Measurements from ENCODE around the gene HNRNPA2B1. TPM values are rescaled to one million over a fixed set of nuclear protein-coding genes. Genes with fewer than 3 reads are reported as not detected.
A peak's percentile ranks its signal among the peaks of the same experiment; 100 is the strongest.

The HNRNPA2B1 gene
- total RNA-seq, 2 donors from 2014 or later: 824 to 1,096 TPM

DNA sequence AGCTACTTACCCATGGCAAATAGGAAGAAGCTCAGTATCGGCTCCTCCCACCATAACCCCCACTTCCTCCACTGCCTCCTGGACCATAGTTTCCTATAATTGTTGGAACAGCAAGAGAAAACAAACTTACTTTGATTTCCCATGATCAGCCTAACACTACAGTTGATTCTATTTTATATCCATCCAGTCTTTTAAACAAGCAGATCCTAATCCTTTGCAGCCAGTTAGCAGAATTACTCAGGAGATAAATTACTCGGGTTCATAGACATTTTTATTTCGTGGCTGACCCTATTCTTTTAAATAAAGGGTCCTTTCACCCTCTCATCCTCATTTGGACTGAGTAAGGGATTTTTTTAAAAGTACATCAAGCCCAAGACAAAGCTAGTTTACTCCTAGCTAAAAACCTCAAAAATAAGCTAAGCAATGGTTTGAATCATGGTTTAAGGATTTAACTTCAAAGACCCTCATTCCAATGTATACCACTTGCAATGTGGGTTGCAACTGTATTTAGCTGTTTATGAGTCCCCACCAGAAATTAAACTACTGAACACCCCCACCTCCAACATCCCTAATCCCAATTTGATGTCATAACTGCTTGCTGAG lies 8.0 kb downstream of the HNRNPA2B1 start:
- Mint-ChIP-seq H3K4me1 (ENCODE audit: low read depth in 2 of 2) (peaks cover 77 to 92% of the 10 kb centered on the region in 2 donors), H3K36me3 (peaks cover 78% of the 10 kb centered on the region), H3K9me3 (no peaks in the 10 kb centered on the region), H3K27me3 (no peaks in the 10 kb centered on the region), H3K4me3 (peak overlapping the region; percentile 86), H3K27ac (peak overlapping the region; percentile 100)
- ATAC-seq (no peak), DNase-seq (ENCODE audit: low spot score) (no peak)

DNA sequence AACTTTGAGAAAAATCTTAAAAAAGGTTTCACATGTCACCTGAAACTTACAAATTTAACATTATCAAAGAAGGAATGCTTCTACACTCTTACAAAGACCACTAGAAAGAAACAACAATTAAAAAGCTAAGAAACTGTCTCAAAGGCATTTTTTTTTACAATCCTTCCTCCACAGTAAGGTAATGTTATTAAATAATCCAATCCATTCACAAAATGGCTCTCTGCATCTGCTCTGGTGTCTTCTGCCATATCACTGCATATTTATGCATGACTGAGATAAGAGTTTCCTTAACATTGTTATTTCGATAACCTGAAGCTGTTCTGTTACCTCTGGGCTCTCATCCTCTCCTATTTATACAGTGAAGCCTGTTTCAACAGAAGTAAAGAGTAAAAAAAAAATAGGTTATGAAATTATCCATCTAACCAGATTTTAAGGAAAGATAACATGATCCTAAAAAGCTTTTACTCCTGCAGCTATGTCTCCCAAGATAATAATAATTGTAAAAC lies 8.5 kb downstream of the HNRNPA2B1 start:
- Mint-ChIP-seq H3K27me3 (no peaks in the 10 kb centered on the region), H3K27ac (peak overlapping the region; percentile 100), H3K9me3 (no peaks in the 10 kb centered on the region), H3K36me3 (peaks cover 72% of the 10 kb centered on the region), H3K4me3 (peak overlapping the region; percentile 86), H3K4me1 (ENCODE audit: low read depth in 2 of 2) (peaks cover 79 to 92% of the 10 kb centered on the region in 2 donors)
- ATAC-seq: no peak
- no peak for DNase-seq (ENCODE audit: low spot score)

DNA sequence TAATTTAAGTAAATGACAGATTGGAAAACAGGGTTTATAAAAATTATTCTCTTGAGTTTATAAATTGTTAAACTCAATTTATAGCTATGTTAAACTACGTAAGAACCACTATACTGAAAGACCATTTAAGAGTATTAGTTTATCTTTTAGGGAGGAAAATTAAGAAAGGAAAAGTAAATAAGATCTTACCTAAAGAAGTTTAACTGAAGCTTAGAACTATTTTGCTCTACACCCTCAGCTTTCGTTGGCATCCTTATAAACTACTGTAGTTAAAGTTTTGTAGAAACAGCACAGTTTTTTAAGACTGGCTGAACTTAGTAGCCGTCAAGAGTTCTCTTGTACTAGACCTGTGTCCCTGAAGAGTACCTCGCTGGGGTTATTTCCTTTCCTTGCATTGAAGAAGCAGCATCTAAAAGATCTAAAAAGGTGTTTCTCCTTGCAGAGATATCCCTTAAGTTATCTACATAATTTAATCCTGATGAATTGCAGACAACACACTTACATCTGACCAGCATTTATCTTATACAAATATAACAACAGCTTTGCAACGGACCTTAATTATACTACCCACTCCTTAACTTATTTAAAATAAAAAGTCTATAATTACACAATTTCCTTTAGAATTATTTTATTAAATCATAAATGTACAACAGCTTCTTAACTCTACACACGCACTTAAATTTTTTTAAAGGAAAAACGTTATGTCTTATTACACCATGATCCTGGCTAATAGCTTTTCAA lies 9.1 kb downstream of the HNRNPA2B1 start:
- H3K36me3 Mint-ChIP-seq: peaks cover 66% of the 10 kb centered on the region
- no peaks in the 10 kb centered on the region for H3K27me3 Mint-ChIP-seq
- H3K4me1 Mint-ChIP-seq (ENCODE audit: low read depth in 2 of 2): peaks cover 79 to 91% of the 10 kb centered on the region in 2 donors
- H3K27ac Mint-ChIP-seq: peak overlapping the region; percentile 100
- no peaks in the 10 kb centered on the region for H3K9me3 Mint-ChIP-seq
- DNase-seq (ENCODE audit: low spot score) (no peak), ATAC-seq (no peak)
- peak overlapping the region; percentile 86 for H3K4me3 Mint-ChIP-seq

DNA sequence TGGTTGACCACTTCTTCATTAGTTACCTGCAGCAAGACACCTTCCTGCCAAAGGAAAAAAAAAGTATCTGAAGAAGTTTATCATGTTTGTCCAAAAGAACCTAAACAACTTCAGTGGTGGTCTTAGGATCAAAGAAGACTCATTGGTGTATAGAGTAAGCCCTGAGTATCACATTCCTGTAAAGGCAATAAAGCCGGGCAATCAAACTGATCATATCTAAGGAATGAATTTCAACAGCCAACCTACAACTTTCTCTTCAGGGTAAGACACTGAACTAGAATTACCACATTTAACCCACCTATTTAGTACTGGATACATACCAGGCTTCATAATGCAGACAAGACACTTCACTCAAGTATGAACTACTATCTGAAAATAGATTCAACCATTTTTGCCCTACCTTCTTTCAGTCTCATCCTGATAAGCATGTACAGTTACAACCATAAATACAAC lies 10.1 kb downstream of the HNRNPA2B1 start:
- Mint-ChIP-seq H3K4me1 (ENCODE audit: low read depth in 2 of 2) (peaks cover 77 to 89% of the 10 kb centered on the region in 2 donors), H3K27ac (peak overlapping the region; percentile 80 to 86), H3K27me3 (no peaks in the 10 kb centered on the region), H3K9me3 (peaks cover under 1% of the 10 kb centered on the region), H3K4me3 (peak overlapping the region; percentile 45), H3K36me3 (peaks cover 60% of the 10 kb centered on the region)
- DNase-seq (ENCODE audit: low spot score) (no peak), ATAC-seq (no peak)

DNA sequence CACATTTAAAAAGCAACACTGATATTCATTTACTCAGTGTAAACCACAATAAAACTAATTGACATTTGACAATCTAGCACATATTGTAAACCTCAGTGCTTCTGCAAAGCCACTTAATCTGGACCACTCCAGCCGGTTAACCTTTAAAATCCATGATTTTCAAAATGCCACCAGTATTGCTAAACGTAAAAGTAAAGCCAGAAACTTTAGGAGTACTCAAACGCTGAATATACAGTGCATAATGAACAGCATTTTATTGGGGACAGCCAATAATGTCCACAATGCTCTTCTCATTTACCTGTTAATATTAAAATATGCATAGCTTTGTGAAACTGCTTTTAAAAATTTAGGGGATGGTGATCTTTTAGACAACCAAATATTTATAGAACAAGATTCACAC lies 10.8 kb downstream of the HNRNPA2B1 start:
- H3K27ac Mint-ChIP-seq: peak overlapping the region; percentile 80 to 86
- ATAC-seq: no peak
- H3K36me3 Mint-ChIP-seq: peaks cover 63% of the 10 kb centered on the region
- H3K9me3 Mint-ChIP-seq: peaks cover 3% of the 10 kb centered on the region
- H3K27me3 Mint-ChIP-seq: no peaks in the 10 kb centered on the region
- H3K4me3 Mint-ChIP-seq: no peak overlapping the region
- peaks cover 79 to 91% of the 10 kb centered on the region in 2 donors for H3K4me1 Mint-ChIP-seq (ENCODE audit: low read depth in 2 of 2)
- no peak for DNase-seq (ENCODE audit: low spot score)

DNA sequence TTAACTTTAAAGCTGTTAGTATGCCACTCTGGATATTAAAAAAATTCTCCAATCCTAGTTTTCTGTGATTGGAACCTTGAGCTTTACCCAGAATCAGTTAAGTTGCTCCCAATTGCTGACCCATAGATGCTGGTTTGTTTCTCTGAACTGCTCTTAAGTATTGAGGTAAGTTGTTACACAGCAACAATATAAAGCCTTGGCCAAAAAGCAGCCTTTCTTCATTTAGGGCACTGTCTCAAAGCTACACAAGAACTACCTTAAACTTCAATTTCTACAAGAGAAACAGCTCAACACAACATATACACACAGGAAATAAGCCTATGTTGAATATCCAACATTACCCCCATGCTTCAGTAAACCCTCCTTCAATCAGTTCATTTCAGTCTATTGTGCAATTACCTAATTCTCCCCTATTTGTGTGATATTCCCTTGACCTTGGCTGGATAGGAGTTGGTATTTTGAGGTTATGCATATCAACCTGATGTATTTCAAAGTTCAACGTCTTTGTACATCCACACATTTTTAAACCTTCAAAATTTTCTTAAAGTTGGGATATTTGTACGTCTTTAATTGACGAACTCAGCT lies 11.5 kb downstream of the HNRNPA2B1 start:
- no peaks in the 10 kb centered on the region for H3K27me3 Mint-ChIP-seq
- H3K9me3 Mint-ChIP-seq: peaks cover 3% of the 10 kb centered on the region
- DNase-seq (ENCODE audit: low spot score) (no peak), ATAC-seq (no peak)
- no peak overlapping the region for H3K4me3 Mint-ChIP-seq
- peak overlapping the region; percentile 80 to 86 for H3K27ac Mint-ChIP-seq
- peaks cover 79 to 86% of the 10 kb centered on the region in 2 donors for H3K4me1 Mint-ChIP-seq (ENCODE audit: low read depth in 2 of 2)
- H3K36me3 Mint-ChIP-seq: peaks cover 62% of the 10 kb centered on the region

DNA sequence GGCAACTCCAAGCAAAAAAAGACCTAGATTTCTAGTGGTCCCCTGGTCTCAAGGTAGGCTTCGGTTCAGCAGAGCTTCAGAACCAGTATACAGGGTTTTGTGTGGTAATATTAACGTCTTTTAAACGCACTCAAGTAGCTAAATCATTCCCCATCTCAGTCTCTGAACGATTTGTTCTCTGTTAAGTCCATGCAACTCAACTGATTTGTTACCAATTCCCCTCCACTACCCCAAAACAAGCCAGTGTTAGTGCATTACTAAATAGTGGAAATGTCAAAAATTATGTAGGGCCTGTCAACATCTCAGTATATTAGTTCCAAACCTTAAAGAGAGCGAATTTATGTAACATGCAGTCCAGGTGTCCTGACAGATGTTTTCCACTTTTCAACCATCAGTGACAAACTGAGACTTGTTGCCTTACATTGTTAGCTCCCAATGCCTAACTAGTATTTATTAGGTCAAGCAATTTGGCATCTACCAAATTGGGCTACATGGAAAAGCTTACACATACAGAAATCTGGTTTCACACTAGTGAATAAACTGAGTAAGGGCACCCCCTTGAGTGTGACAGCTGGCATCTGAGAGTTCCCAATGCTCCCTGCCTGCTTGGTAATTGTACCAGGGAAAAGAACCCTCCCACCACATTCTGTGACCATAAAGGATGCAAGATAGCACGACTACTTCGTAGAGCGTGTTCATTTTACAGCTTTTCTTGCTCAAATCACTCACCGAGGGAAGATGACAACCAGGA lies 12.2 kb downstream of the HNRNPA2B1 start:
- DNase-seq (ENCODE audit: low spot score) (no peak), ATAC-seq (peak in 1 of 2 donors; percentile 28)
- Mint-ChIP-seq H3K4me3 (peak overlapping the region; percentile 15), H3K36me3 (peaks cover 61% of the 10 kb centered on the region), H3K4me1 (ENCODE audit: low read depth in 2 of 2) (peaks cover 78 to 84% of the 10 kb centered on the region in 2 donors), H3K9me3 (peaks cover 3% of the 10 kb centered on the region), H3K27me3 (no peaks in the 10 kb centered on the region), H3K27ac (peak overlapping the region; percentile 80 to 86)

DNA sequence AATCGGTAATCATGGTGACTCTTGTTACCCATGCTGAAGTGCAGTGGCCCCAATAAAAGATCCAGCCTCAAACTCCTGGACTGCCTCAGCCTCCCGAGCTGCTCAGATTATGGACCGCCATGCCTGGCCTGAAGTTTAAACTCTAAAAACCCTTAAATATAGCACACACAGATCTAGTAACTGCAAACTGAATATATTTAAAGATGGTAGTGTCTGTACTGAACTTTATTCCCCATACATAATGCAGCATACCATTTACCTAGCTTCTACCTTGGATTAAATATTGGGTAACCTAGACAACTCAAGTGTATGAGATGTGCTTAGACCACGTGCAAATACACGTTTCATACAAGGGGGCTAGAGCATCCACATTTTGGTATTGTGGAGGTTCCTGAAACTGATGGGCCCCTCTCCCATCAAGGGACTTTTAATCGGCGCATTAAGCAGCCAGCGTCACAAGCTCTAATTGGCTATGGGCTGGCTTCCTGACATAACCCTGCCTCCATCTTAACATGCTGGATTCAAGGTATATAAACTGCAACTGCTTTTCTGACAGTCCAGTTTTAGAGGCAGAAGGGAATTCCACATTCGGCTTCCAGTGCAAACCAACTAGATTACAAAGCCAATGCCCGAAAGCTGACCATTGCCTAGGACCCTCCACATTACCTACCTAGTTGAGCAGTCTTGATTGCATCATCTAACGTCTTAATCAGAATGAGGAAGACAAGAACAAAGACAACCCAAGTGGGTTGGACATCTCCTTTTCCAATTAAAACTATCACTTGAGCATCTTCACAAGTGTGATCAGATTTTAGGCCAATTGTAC lies 13.0 kb downstream of the HNRNPA2B1 start:
- H3K4me1 Mint-ChIP-seq (ENCODE audit: low read depth in 2 of 2): peaks cover 73 to 77% of the 10 kb centered on the region in 2 donors
- peak overlapping the region; percentile 27 for H3K4me3 Mint-ChIP-seq

DNA sequence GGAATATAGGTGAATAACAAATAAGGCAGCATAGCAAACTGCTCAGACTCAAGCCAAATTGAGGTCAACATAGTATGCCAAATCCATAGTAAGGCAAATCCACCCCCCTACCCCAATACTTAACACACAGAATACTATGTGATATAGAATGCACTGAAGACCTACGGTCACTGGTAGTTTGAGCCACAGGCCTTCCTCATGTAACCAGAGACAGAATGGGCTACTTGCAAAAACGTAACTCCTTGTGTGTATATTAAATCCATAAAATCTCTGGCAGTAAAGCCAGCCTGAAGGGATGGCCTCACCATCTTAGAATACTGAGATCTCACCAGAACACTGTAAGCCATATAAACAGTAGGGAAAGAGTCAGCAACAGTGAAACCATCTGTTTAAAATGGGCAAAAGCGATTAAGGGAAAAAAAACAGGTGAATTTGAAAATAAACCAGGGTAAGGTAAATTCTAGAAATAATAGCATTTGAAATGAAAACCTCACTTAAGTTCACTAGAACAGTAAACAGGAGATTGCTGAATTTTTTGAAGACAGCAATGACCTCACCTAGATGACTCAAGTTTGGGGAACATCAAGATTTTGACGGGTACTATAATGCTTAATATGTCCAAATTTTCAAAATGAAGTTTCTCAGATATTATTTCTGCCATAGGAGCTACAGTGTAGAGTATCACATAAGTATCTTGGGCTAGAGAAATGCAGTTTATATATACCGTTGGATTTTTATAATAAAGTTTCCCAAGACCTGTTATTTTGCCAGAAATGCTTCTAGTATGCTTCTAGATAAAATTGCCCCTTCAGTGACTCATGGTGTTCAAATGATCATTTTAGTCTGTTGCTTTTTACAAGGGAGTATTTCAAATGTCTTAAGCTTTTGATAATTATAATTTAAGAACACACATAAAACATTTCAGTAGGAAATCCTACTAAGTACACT lies 13.9 kb downstream of the HNRNPA2B1 start:
- H3K36me3 Mint-ChIP-seq: peaks cover 44% of the 10 kb centered on the region
- peak overlapping the region; percentile 4 for H3K4me3 Mint-ChIP-seq
- peak overlapping the region; percentile 80 to 86 for H3K27ac Mint-ChIP-seq
- H3K9me3 Mint-ChIP-seq: peaks cover 3% of the 10 kb centered on the region
- DNase-seq (ENCODE audit: low spot score) (no peak), ATAC-seq (peak in 1 of 2 donors; percentile 17)
- peaks cover 68 to 71% of the 10 kb centered on the region in 2 donors for H3K4me1 Mint-ChIP-seq (ENCODE audit: low read depth in 2 of 2)
- no peaks in the 10 kb centered on the region for H3K27me3 Mint-ChIP-seq

More for the DNA sequence above, 13.0 kb downstream of the HNRNPA2B1 start:
- Mint-ChIP-seq H3K9me3 (peaks cover 3% of the 10 kb centered on the region), H3K36me3 (peaks cover 53% of the 10 kb centered on the region), H3K27me3 (no peaks in the 10 kb centered on the region), H3K27ac (peak overlapping the region; percentile 80 to 86)
- peak; percentile 46 to 58 for ATAC-seq
- DNase-seq (ENCODE audit: low spot score): no peak

DNA sequence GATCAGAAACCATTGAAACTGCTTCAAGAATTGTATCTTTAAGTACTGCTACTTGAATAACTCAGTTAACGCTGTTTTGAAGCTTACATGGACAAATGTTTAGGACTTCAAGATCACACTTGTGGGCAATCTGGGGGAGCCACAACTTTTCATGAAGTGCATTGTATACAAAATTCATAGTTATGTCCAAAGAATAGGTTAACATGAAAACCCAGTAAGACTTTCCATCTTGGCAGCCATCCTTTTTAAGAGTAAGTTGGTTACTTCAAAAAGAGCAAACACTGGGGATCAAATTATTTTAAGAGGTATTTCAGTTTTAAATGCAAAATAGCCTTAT lies 14.7 kb downstream of the HNRNPA2B1 start:
- H3K4me1 Mint-ChIP-seq (ENCODE audit: low read depth in 2 of 2): peaks cover 69 to 73% of the 10 kb centered on the region in 2 donors
- H3K27me3 Mint-ChIP-seq: no peaks in the 10 kb centered on the region
- no peak for DNase-seq (ENCODE audit: low spot score)
- H3K9me3 Mint-ChIP-seq: peaks cover 3% of the 10 kb centered on the region
- peak overlapping the region; percentile 38 for H3K4me3 Mint-ChIP-seq
- no peak for ATAC-seq
- H3K27ac Mint-ChIP-seq: peak overlapping the region; percentile 80 to 86
- H3K36me3 Mint-ChIP-seq: peaks cover 42% of the 10 kb centered on the region

DNA sequence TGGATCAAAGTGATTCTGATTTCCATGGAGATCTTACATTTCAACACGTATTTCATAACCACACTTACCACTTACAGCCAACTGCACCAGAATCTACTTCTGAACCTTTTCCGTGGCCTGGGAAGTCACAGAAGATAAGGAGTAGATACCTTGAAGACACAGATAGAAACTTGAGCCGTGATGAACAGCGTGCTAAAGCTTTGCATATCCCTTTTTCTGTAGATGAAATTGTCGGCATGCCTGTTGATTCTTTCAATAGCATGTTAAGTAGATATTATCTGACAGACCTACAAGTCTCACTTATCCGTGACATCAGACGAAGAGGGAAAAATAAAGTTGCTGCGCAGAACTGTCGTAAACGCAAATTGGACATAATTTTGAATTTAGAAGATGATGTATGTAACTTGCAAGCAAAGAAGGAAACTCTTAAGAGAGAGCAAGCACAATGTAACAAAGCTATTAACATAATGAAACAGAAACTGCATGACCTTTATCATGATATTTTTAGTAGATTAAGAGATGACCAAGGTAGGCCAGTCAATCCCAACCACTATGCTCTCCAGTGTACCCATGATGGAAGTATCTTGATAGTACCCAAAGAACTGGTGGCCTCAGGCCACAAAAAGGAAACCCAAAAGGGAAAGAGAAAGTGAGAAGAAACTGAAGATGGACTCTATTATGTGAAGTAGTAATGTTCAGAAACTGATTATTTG lies 15.3 kb downstream of the HNRNPA2B1 start:
- Mint-ChIP-seq H3K4me3 (peak overlapping the region; percentile 38), H3K27me3 (no peaks in the 10 kb centered on the region), H3K9me3 (peaks cover 3% of the 10 kb centered on the region), H3K4me1 (ENCODE audit: low read depth in 2 of 2) (peaks cover 69 to 73% of the 10 kb centered on the region in 2 donors), H3K36me3 (peaks cover 37% of the 10 kb centered on the region), H3K27ac (peak overlapping the region; percentile 80 to 86)
- ATAC-seq (peak; percentile 34 to 62), DNase-seq (ENCODE audit: low spot score) (no peak)

Data from natural killer cell treated with Interleukin-12 subunit alpha and Interleukin-12 subunit beta and Interleukin-15 and Interleukin-18, amount 100 ng/mL, for 72 hours (primary cell).